IPS DF 6.9 (cell line): ENCODE data around the gene SLCO3A1.

ENCODE experiments used
- DNase-seq: peaks from one replicate; pipeline ENCODE4 v3.0.0-alpha.2; 2013; ENCODE audit warnings: low read depth, low spot score
- H3K27ac ChIP-seq: one replicate; pipeline ENCODE4 v1.5.1; 2013; ENCODE audit warnings: low read length, control low read depth
- H3K27me3 ChIP-seq: 2 replicates; pipeline ENCODE4 v1.6.1; 2013; ENCODE audit warnings: mild to moderate bottlenecking, low read length; ENCODE audit not compliant: control insufficient read depth, insufficient read depth
- H3K36me3 ChIP-seq: 2 replicates; pipeline ENCODE4 v1.6.1; 2013; ENCODE audit warnings: low read length; ENCODE audit not compliant: control insufficient read depth, insufficient read depth
- H3K4me1 ChIP-seq: 2 replicates; pipeline ENCODE4 v1.6.1; 2013; ENCODE audit warnings: low read length; ENCODE audit not compliant: control insufficient read depth, insufficient read depth
- H3K4me3 ChIP-seq: 2 replicates; pipeline ENCODE4 v1.5.1; 2013; ENCODE audit warnings: mild to moderate bottlenecking, low read length
- H3K9me3 ChIP-seq: 2 replicates; pipeline ENCODE4 v1.6.1; 2013; ENCODE audit warnings: low read length, inconsistent platforms; ENCODE audit not compliant: control insufficient read depth, insufficient read depth
- WGBS: extraction: QIAGEN DNeasy Blood & Tissue Kit; methylation state at CpG from one replicate; pipeline ENCODE4 v1.1.7; 2013; ENCODE audit warnings: mixed read lengths, missing lambda C conversion rate; ENCODE audit not compliant: insufficient read length, insufficient coverage; 5-methylcytosine and 5-hydroxymethylcytosine counted together

Gene SLCO3A1

GRCh38 chr15:91867581-91868026 lies 14.1 kb downstream of the SLCO3A1 start:
- H3K4me3 ChIP-seq: no peak overlapping the region
- H3K4me1 ChIP-seq: peaks cover 5% of the 10 kb centered on the region
- H3K9me3 ChIP-seq: no peaks in the 10 kb centered on the region
- DNase-seq: no peak
- H3K27ac ChIP-seq: no peak overlapping the region
- H3K36me3 ChIP-seq: no peaks in the 10 kb centered on the region
- no CpG with 5 or more reads among the region's 8 CpGs for WGBS
- no peaks in the 10 kb centered on the region for H3K27me3 ChIP-seq

GRCh38 chr15:91870876-91871537 lies 17.5 kb downstream of the SLCO3A1 start:
- no CpG with 5 or more reads among the region's 6 CpGs for WGBS
- no peaks in the 10 kb centered on the region for H3K9me3 ChIP-seq
- peaks cover 7% of the 10 kb centered on the region for H3K4me1 ChIP-seq
- H3K4me3 ChIP-seq: no peak overlapping the region
- no peak for DNase-seq
- no peak overlapping the region for H3K27ac ChIP-seq
- no peaks in the 10 kb centered on the region for H3K36me3 ChIP-seq
- no peaks in the 10 kb centered on the region for H3K27me3 ChIP-seq

- WGBS: no CpG with 5 or more reads among the region's 5 CpGs
- Histone ChIP-seq H3K9me3 (no peaks in the 10 kb centered on the region), H3K27ac (no peak overlapping the region), H3K36me3 (no peaks in the 10 kb centered on the region), H3K4me1 (peaks cover 8% of the 10 kb centered on the region), H3K27me3 (no peaks in the 10 kb centered on the region), H3K4me3 (no peak overlapping the region)
- no peak for DNase-seq
These were observed 18.3 kb downstream of the SLCO3A1 start for GRCh38 chr15:91871837-91872236.

GRCh38 chr15:91872356-91873137 lies 19.0 kb downstream of the SLCO3A1 start:
- Histone ChIP-seq H3K4me3 (no peak overlapping the region), H3K9me3 (no peaks in the 10 kb centered on the region), H3K27me3 (no peaks in the 10 kb centered on the region), H3K4me1 (peaks cover 5% of the 10 kb centered on the region), H3K36me3 (no peaks in the 10 kb centered on the region), H3K27ac (no peak overlapping the region)
- no peak for DNase-seq
- WGBS: no CpG with 5 or more reads among the region's 15 CpGs

- WGBS: no CpG with 5 or more reads among the region's 3 CpGs
- no peaks in the 10 kb centered on the region for H3K27me3 ChIP-seq
- H3K4me3 ChIP-seq: no peak overlapping the region
- no peaks in the 10 kb centered on the region for H3K9me3 ChIP-seq
- no peak for DNase-seq
- peaks cover 4% of the 10 kb centered on the region for H3K4me1 ChIP-seq
- no peaks in the 10 kb centered on the region for H3K36me3 ChIP-seq
- no peak overlapping the region for H3K27ac ChIP-seq
These were observed 19.6 kb downstream of the SLCO3A1 start for GRCh38 chr15:91873138-91873536.

- peaks cover 4% of the 10 kb centered on the region for H3K4me1 ChIP-seq
- no peak overlapping the region for H3K4me3 ChIP-seq
- no peaks in the 10 kb centered on the region for H3K36me3 ChIP-seq
- H3K27ac ChIP-seq: no peak overlapping the region
- WGBS: no CpG with 5 or more reads among the region's 3 CpGs
- no peak for DNase-seq
- no peaks in the 10 kb centered on the region for H3K27me3 ChIP-seq
- no peaks in the 10 kb centered on the region for H3K9me3 ChIP-seq
These were observed 20.7 kb downstream of the SLCO3A1 start for GRCh38 chr15:91874171-91874570.

- Histone ChIP-seq H3K36me3 (no peaks in the 10 kb centered on the region), H3K27me3 (no peaks in the 10 kb centered on the region), H3K9me3 (no peaks in the 10 kb centered on the region), H3K4me3 (no peak overlapping the region), H3K4me1 (peaks cover 3% of the 10 kb centered on the region), H3K27ac (no peak overlapping the region)
- DNase-seq: no peak
- WGBS: no CpG with 5 or more reads among the region's 9 CpGs
These were observed 21.6 kb downstream of the SLCO3A1 start for GRCh38 chr15:91874992-91875660.

GRCh38 chr15:91876187-91876586 lies 22.7 kb downstream of the SLCO3A1 start:
- peaks cover 3% of the 10 kb centered on the region for H3K4me1 ChIP-seq
- no peaks in the 10 kb centered on the region for H3K27me3 ChIP-seq
- H3K36me3 ChIP-seq: no peaks in the 10 kb centered on the region
- H3K4me3 ChIP-seq: no peak overlapping the region
- no peak for DNase-seq
- no CpG with 5 or more reads among the region's 5 CpGs for WGBS
- H3K9me3 ChIP-seq: no peaks in the 10 kb centered on the region
- no peak overlapping the region for H3K27ac ChIP-seq

GRCh38 chr15:91878319-91878870 lies 24.9 kb downstream of the SLCO3A1 start:
- no peak for DNase-seq
- H3K9me3 ChIP-seq: no peaks in the 10 kb centered on the region
- no peaks in the 10 kb centered on the region for H3K36me3 ChIP-seq
- H3K4me3 ChIP-seq: no peak overlapping the region
- no CpG with 5 or more reads among the region's 10 CpGs for WGBS
- H3K27ac ChIP-seq: no peak overlapping the region
- peaks cover 4% of the 10 kb centered on the region for H3K4me1 ChIP-seq
- no peaks in the 10 kb centered on the region for H3K27me3 ChIP-seq

GRCh38 chr15:91879158-91879557 lies 25.6 kb downstream of the SLCO3A1 start:
- H3K4me3 ChIP-seq: no peak overlapping the region
- H3K27ac ChIP-seq: no peak overlapping the region
- no peaks in the 10 kb centered on the region for H3K36me3 ChIP-seq
- whole genome bisulfite sequencing: no CpG with 5 or more reads among the region's 2 CpGs
- H3K27me3 ChIP-seq: no peaks in the 10 kb centered on the region
- DNase-seq: no peak
- no peaks in the 10 kb centered on the region for H3K9me3 ChIP-seq
- peaks cover 4% of the 10 kb centered on the region for H3K4me1 ChIP-seq
